GM21381 (cell line): ENCODE data around the gene HDAC3.

Source experiments
- ATAC-seq: cut with Tn5 transposase; IDR thresholded peaks from one replicate; pipeline ENCODE4 v1.9.1; 2021; ENCODE audit warnings: mild to moderate bottlenecking, moderate library complexity; ENCODE audit not compliant: unreplicated experiment

Gene HDAC3

GRCh38 chr5:141605523-141606277 lies 30.9 kb downstream of the HDAC3 start:
- peak; percentile 96 for ATAC-seq

- no peak for ATAC-seq
Measured at GRCh38 chr5:141603923-141604717, 32.5 kb downstream of the HDAC3 start.

GRCh38 chr5:141602606-141603005 lies 34.0 kb downstream of the HDAC3 start:
- no peak for ATAC-seq

GRCh38 chr5:141598391-141599345 lies 38.0 kb downstream of the HDAC3 start:
- no peak for ATAC-seq

GRCh38 chr5:141597814-141598213 lies 38.8 kb downstream of the HDAC3 start:
- no peak for ATAC-seq

GRCh38 chr5:141597394-141597793 lies 39.3 kb downstream of the HDAC3 start:
- no peak for ATAC-seq

- no peak for ATAC-seq
Measured at GRCh38 chr5:141596867-141597266, 39.8 kb downstream of the HDAC3 start.

- no peak for ATAC-seq
Measured at GRCh38 chr5:141590127-141590526, 46.5 kb downstream of the HDAC3 start.

GRCh38 chr5:141586246-141586645 lies 50.4 kb downstream of the HDAC3 start:
- no peak for ATAC-seq

- no peak for ATAC-seq
Measured at GRCh38 chr5:141585594-141585993, 51.1 kb downstream of the HDAC3 start.

- ATAC-seq: no peak
Measured at GRCh38 chr5:141574122-141574510, 62.5 kb downstream of the HDAC3 start.

GRCh38 chr5:141573489-141574121 lies 63.0 kb downstream of the HDAC3 start:
- no peak for ATAC-seq
